HG02678 (cell line): ENCODE results near the gene SLC17A2.

Source experiments
- ATAC-seq: cut with Tn5 transposase; IDR thresholded peaks from one replicate; pipeline ENCODE4 v1.9.1; 2021; ENCODE audit warnings: mild to moderate bottlenecking, moderate library complexity; ENCODE audit not compliant: unreplicated experiment

The SLC17A2 gene

GRCh38 chr6:25888626-25889025 is 41.9 kb downstream of the SLC17A2 start:
- ATAC-seq: no peak

GRCh38 chr6:25886066-25886465 is 44.4 kb downstream of the SLC17A2 start:
- no peak for ATAC-seq

GRCh38 chr6:25883991-25884390 is 46.5 kb downstream of the SLC17A2 start:
- ATAC-seq: no peak

- ATAC-seq: no peak
Measured at GRCh38 chr6:25883536-25883935, 47.0 kb downstream of the SLC17A2 start.

GRCh38 chr6:25882051-25882496 is 48.4 kb downstream of the SLC17A2 start:
- no peak for ATAC-seq

- no peak for ATAC-seq
Measured at GRCh38 chr6:25880601-25881000, 49.9 kb downstream of the SLC17A2 start.

GRCh38 chr6:25878721-25879322 is 51.7 kb downstream of the SLC17A2 start:
- no peak for ATAC-seq

GRCh38 chr6:25875926-25876602 is 54.4 kb downstream of the SLC17A2 start:
- no peak for ATAC-seq

GRCh38 chr6:25875563-25875905 is 55.0 kb downstream of the SLC17A2 start:
- ATAC-seq: no peak

GRCh38 chr6:25874822-25875562 is 55.5 kb downstream of the SLC17A2 start:
- ATAC-seq: no peak

- no peak for ATAC-seq
Measured at GRCh38 chr6:25874118-25874517, 56.4 kb downstream of the SLC17A2 start, which contains the start of gene SLC17A3. Gene SLC17A3, minus strand, starts transcription at chr6:25874243. Its CDS starts 5,856 bp downstream, at chr6:25868387.

- no peak for ATAC-seq
Measured at GRCh38 chr6:25872814-25873213, 57.7 kb downstream of the SLC17A2 start.

GRCh38 chr6:25869840-25870239 is 60.7 kb downstream of the SLC17A2 start:
- no peak for ATAC-seq

GRCh38 chr6:25868436-25869183 is 61.9 kb downstream of the SLC17A2 start:
- no peak for ATAC-seq

- no peak for ATAC-seq
Measured at GRCh38 chr6:25866011-25866410, 64.5 kb downstream of the SLC17A2 start.

GRCh38 chr6:25863360-25863759 is 67.1 kb downstream of the SLC17A2 start:
- ATAC-seq: no peak
